ENCODE measurements around the gene ALDH3B1. TPM values are rescaled to one million over a fixed set of nuclear protein-coding genes. Genes with fewer than 3 reads are reported as not detected.

ALDH3B1 gene
- total and polyA plus RNA-seq, 7 donors: 0.83 to 3.3 (median 1.8) TPM

GRCh38 chr11:68050371-68050841 is 40.3 kb downstream of the ALDH3B1 start:
- Histone ChIP-seq H3K27me3 (ENCODE audit: insufficient read depth in 3 of 3, low read length in 2 of 3) (no peaks in the 10 kb centered on the region), H3K9me3 (no peaks in the 10 kb centered on the region), H3K36me3 (ENCODE audit: insufficient read depth in 1 of 2, low read depth in 1 of 2) (peaks cover 0 to 29% of the 10 kb centered on the region in 2 donors), H3K4me3 (no peak overlapping the region), H3K4me1 (no peaks in the 10 kb centered on the region), H3K27ac (no peak overlapping the region)
- DNase-seq: peak in 1 of 2 donors; percentile 34
- intact Hi-C loops (cut with DNase I): no loop called here
- 93 to 95% (median 93%) methylated on average over 18 of the region's 18 CpGs for WGBS, 3 donors
- no peak for TF ChIP-seq CTCF (IDR thresholded peaks at IDR 0.05)
- peak in 1 of 4 donors; percentile 12 for ATAC-seq

DNA sequence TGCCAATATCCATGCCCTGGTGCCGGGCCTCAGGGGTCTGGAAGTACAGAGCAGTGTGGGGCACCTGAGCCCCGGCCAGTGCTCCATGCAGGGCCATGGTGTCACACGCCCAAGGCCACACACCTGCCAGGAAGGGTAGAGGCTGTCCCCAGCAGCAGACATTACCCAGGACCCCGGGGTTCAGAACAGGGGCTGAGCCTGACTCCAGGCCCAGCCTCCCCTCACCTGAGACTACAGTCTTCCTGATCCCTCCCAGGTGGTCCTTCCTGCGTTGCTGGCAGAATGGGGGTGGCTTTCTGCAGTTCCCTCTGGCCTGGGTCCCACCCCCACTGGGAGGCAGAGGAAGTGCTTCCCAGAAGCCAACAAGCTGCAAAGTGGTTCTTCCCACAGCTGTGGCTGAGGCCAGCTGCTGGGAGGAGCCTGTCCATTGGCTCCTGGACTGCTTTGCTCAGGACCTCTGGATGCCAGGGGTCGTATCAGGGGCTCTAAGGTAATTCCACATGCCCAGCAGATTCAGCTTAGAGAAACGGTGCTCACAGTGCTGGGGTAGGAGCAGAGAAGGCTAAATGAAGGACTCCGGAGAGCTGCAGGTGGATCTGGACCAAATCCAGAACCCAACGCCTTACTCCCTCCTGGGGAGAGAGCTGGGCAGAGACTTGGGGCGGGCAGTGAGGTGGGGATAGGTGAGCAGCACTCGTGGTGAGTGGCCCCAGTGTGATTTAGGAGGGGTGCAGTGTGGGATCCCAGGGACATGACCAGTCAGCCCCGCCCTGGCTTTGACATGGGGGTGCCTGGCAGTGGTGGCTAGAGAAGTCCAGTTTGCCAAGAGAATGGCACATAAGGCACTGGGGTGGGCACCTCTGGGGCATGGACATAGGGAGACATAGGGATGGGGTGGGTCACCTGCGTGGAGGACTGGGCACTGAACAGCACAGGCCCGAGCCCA is 41.3 kb downstream of the ALDH3B1 start:
- no peak for DNase-seq
- Histone ChIP-seq H3K36me3 (ENCODE audit: insufficient read depth in 1 of 2, low read depth in 1 of 2) (peaks cover 0 to 29% of the 10 kb centered on the region in 2 donors), H3K9me3 (no peaks in the 10 kb centered on the region), H3K27ac (no peak overlapping the region), H3K4me1 (no peaks in the 10 kb centered on the region), H3K27me3 (ENCODE audit: insufficient read depth in 3 of 3, low read length in 2 of 3) (no peaks in the 10 kb centered on the region), H3K4me3 (no peak overlapping the region)
- TF ChIP-seq CTCF (IDR thresholded peaks at IDR 0.05): no peak
- peak in 2 of 4 donors; percentile 13 to 15 for ATAC-seq
- 70 to 73% (median 71%) methylated on average over 14 of the region's 14 CpGs for WGBS, 3 donors
- intact Hi-C loops (cut with DNase I): no loop called here

- Histone ChIP-seq H3K36me3 (ENCODE audit: insufficient read depth in 1 of 2, low read depth in 1 of 2) (peaks cover 0 to 29% of the 10 kb centered on the region in 2 donors), H3K4me3 (no peak overlapping the region), H3K9me3 (no peaks in the 10 kb centered on the region), H3K4me1 (no peaks in the 10 kb centered on the region), H3K27ac (no peak overlapping the region), H3K27me3 (ENCODE audit: insufficient read depth in 3 of 3, low read length in 2 of 3) (no peaks in the 10 kb centered on the region)
- intact Hi-C loops (cut with DNase I): no loop called here
- 86 to 88% (median 86%) methylated on average over 15 of the region's 15 CpGs for WGBS, 3 donors
- TF ChIP-seq CTCF (IDR thresholded peaks at IDR 0.05): no peak
- DNase-seq (no peak), ATAC-seq (no peak)
Measured at GRCh38 chr11:68052137-68052873, 42.2 kb downstream of the ALDH3B1 start.

DNA sequence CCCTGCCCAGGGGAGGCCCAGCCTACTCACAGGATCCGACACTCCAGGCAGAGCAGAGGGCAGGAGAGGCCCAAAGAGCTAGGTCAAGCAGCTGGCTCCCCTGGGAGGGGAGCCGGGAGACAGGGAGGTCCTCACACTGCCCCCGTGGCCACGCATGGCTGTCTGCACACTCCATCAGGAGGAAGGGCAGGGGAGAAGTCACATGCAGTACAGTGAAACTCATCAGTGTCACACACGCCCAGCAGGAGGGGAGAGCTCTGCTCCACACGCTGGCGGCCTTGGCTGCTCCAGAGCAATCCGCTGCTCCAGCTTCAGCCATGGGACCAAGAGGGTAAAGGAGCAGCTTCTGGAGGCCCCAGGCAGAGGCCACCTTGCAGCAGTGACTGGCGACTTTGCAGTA is 43.0 kb downstream of the ALDH3B1 start:
- TF ChIP-seq CTCF (IDR thresholded peaks at IDR 0.05): no peak
- ATAC-seq (no peak), DNase-seq (peak in 1 of 2 donors; percentile 61)
- H3K4me1 ChIP-seq: no peaks in the 10 kb centered on the region
- intact Hi-C loops (cut with DNase I): no loop called here
- no peak overlapping the region for H3K4me3 ChIP-seq
- 64 to 69% (median 68%) methylated on average over 9 of the region's 9 CpGs for WGBS, 3 donors
- H3K27me3 ChIP-seq (ENCODE audit: insufficient read depth in 3 of 3, low read length in 2 of 3): no peaks in the 10 kb centered on the region
- H3K9me3 ChIP-seq: no peaks in the 10 kb centered on the region
- peaks cover 0 to 37% of the 10 kb centered on the region in 2 donors for H3K36me3 ChIP-seq (ENCODE audit: insufficient read depth in 1 of 2, low read depth in 1 of 2)
- no peak overlapping the region for H3K27ac ChIP-seq
